HG03175 (cell line): ENCODE measurements around the gene SLC22A12.
"Not testable (repeated sequence)": the region's sequence is repeated elsewhere in the genome, so short reads cannot be mapped to it uniquely, and the experiment has no call there.

Experiments
- ATAC-seq: cut with Tn5 transposase; IDR thresholded peaks from one replicate; pipeline ENCODE4 v1.9.1; 2021; ENCODE audit warnings: mild to moderate bottlenecking, moderate library complexity; ENCODE audit not compliant: unreplicated experiment

The SLC22A12 gene

GRCh38 chr11:64583296-64584262, 7.4 kb upstream of the SLC22A12 start:
- no peak for ATAC-seq

GRCh38 chr11:64585150-64585549, 5.9 kb upstream of the SLC22A12 start:
- no peak for ATAC-seq

GRCh38 chr11:64586366-64586765, 4.7 kb upstream of the SLC22A12 start:
- ATAC-seq = no peak

- no peak for ATAC-seq
These were observed 2.3 kb upstream of the SLC22A12 start for GRCh38 chr11:64588701-64589100.

- no peak for ATAC-seq
These were observed 525 bp downstream of the SLC22A12 start for GRCh38 chr11:64591257-64592233.

- ATAC-seq = no peak
These were observed 1.2 kb downstream of the SLC22A12 start for GRCh38 chr11:64592234-64592615.

- no peak for ATAC-seq
These were observed 1.6 kb downstream of the SLC22A12 start for GRCh38 chr11:64592656-64593055.

- no peak for ATAC-seq
These were observed 2.4 kb downstream of the SLC22A12 start for GRCh38 chr11:64593156-64594105.

GRCh38 chr11:64594159-64594939, 3.3 kb downstream of the SLC22A12 start:
- no peak for ATAC-seq

GRCh38 chr11:64595922-64596321, 4.9 kb downstream of the SLC22A12 start:
- ATAC-seq = not testable (repeated sequence)

- ATAC-seq = no peak
These were observed 6.7 kb downstream of the SLC22A12 start for GRCh38 chr11:64597671-64598101.

GRCh38 chr11:64598106-64598796, 7.2 kb downstream of the SLC22A12 start:
- no peak for ATAC-seq

GRCh38 chr11:64598797-64599697, 8.0 kb downstream of the SLC22A12 start:
- ATAC-seq = no peak

GRCh38 chr11:64599698-64600211, 8.7 kb downstream of the SLC22A12 start:
- no peak for ATAC-seq

GRCh38 chr11:64600281-64600992, 9.4 kb downstream of the SLC22A12 start:
- ATAC-seq = no peak

GRCh38 chr11:64601605-64602465, 10.8 kb downstream of the SLC22A12 start:
- no peak for ATAC-seq
